Type B pancreatic cell (in vitro differentiated cells): ENCODE measurements around the gene CEACAM4. TPM values are rescaled to one million over a fixed set of nuclear protein-coding genes. Genes with fewer than 3 reads are reported as not detected.
A peak's percentile ranks its signal among the peaks of the same experiment; 100 is the strongest.

ENCODE experiments used
- DNase-seq: peaks from one replicate; pipeline ENCODE4 v3.0.0; 2021; ENCODE audit warnings: mixed read lengths; ENCODE audit not compliant: unreplicated experiment; ENCODE audit errors: extremely low spot score
- H3K27ac Mint-ChIP-seq: 2 replicates; pipeline ENCODE4 v1.8.0; 2021; ENCODE audit warnings: mild to moderate bottlenecking, mixed read lengths
- H3K27me3 Mint-ChIP-seq: 2 replicates; pipeline ENCODE4 v1.8.0; 2021; ENCODE audit warnings: mixed read lengths
- H3K36me3 Mint-ChIP-seq: 2 replicates; pipeline ENCODE4 v1.8.0; 2021; ENCODE audit warnings: mixed read lengths
- H3K4me1 Mint-ChIP-seq: one replicate; pipeline ENCODE4 v1.8.0; 2021; ENCODE audit warnings: mixed read lengths; ENCODE audit not compliant: unreplicated experiment
- H3K4me3 Mint-ChIP-seq: 2 replicates; pipeline ENCODE4 v1.8.0; 2021; ENCODE audit warnings: mild to moderate bottlenecking, mixed read lengths
- H3K9me3 Mint-ChIP-seq: 2 replicates; pipeline ENCODE4 v1.8.0; 2021; ENCODE audit warnings: mixed read lengths
- total RNA-seq: library from RNA; stranded (reverse); gene quantifications from 2 replicates; pipeline ENCODE4 v1.2.1, GENCODE V29; 2021; ENCODE audit warnings: low replicate concordance
- TF ChIP-seq, protein P1 (sequence below): fragments of 200-600 bp; sonication (generic); conservative IDR thresholded peaks from 2 replicates; pipeline ENCODE4 v1.5.0; 2021; ENCODE audit warnings: antibody characterized with exemption, mild to moderate bottlenecking

The CEACAM4 gene
- total RNA-seq, 1 donor from 2014 or later, result not detected

DNA sequence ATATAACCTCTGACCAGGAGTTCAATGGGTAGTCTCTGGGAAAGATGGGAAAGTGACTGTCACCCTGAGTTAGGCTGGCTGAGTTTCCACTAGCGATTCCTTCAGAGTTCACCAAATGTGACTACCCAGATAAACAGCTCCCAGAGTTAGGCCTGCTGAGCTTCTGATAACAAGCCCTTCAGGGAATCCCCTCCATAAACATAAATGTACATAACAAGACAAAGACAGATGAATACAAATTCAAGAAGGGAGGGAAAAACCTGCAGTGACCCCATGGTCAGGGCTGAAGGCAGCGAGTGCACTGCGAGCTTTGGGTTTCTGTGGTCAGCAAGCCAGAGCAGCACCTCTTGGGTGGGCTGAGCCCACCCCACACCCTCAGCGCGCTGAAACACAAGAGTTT is 25.4 kb upstream of the CEACAM4 start:
- no peak for DNase-seq
- Mint-ChIP-seq H3K4me1 (no peaks in the 10 kb centered on the region), H3K4me3 (no peak overlapping the region), H3K27ac (no peak overlapping the region), H3K27me3 (no peaks in the 10 kb centered on the region), H3K36me3 (no peaks in the 10 kb centered on the region), H3K9me3 (peaks cover 5% of the 10 kb centered on the region)
- TF ChIP-seq, protein P1, sequence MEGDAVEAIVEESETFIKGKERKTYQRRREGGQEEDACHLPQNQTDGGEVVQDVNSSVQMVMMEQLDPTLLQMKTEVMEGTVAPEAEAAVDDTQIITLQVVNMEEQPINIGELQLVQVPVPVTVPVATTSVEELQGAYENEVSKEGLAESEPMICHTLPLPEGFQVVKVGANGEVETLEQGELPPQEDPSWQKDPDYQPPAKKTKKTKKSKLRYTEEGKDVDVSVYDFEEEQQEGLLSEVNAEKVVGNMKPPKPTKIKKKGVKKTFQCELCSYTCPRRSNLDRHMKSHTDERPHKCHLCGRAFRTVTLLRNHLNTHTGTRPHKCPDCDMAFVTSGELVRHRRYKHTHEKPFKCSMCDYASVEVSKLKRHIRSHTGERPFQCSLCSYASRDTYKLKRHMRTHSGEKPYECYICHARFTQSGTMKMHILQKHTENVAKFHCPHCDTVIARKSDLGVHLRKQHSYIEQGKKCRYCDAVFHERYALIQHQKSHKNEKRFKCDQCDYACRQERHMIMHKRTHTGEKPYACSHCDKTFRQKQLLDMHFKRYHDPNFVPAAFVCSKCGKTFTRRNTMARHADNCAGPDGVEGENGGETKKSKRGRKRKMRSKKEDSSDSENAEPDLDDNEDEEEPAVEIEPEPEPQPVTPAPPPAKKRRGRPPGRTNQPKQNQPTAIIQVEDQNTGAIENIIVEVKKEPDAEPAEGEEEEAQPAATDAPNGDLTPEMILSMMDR, result no peak

DNA sequence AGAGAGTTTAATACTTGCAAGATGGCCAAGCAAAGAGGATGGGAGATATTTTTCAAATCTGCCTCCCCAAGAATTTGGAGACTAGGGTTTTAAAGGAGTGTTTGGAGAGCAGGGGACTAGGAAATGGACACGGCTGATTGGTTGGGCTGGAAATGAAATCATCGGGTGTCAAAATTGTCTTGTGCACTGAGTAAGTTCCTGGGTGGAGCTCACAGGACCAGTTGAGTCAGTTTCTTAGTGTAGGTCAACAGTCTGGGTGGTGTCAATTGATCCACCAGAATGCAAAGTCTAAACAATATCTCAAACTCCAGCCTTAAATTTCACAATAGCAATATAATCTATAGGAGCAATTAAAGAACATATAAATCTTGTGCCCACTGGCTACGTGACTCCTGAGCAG is 23.0 kb upstream of the CEACAM4 start:
- H3K9me3 Mint-ChIP-seq, result peaks cover 5% of the 10 kb centered on the region
- no peaks in the 10 kb centered on the region for H3K27me3 Mint-ChIP-seq
- no peak for DNase-seq
- H3K4me3 Mint-ChIP-seq, result no peak overlapping the region
- TF ChIP-seq, protein P1, result no peak
- H3K36me3 Mint-ChIP-seq, result no peaks in the 10 kb centered on the region
- H3K27ac Mint-ChIP-seq, result no peak overlapping the region
- H3K4me1 Mint-ChIP-seq, result no peaks in the 10 kb centered on the region

DNA sequence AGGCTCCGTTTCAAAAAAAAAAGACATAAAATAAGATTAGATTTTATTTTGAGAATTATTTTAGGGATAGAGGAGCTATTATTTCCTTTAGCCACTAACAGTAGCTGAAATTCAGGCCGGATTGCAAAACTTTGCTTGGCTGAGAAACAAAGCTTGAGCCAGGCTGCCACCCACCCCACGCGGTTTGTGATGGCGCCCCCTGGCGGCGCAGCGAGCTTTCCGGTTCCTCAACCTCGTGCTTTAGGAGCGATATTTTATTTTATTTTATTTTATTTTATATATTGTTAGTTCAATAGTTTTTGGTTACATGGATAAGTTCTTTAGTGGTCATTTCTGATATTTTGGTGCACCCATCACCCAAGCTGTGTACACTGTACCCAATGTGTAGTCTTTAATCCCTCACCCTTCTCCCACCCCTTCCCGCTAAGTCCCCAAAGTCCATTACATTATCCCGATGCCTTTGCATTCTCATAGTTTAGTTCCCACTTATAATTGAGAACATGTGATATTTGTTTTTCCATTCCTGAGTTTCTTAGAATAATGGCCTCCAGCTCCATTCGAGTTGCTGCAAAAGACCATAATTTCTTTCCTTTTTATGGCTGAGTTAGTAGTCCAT is 19.8 kb upstream of the CEACAM4 start:
- H3K9me3 Mint-ChIP-seq, result peaks cover 9% of the 10 kb centered on the region
- no peak for DNase-seq
- H3K36me3 Mint-ChIP-seq, result no peaks in the 10 kb centered on the region
- no peak overlapping the region for H3K27ac Mint-ChIP-seq
- H3K27me3 Mint-ChIP-seq, result no peaks in the 10 kb centered on the region
- TF ChIP-seq, protein P1, result peak; percentile 52
- H3K4me3 Mint-ChIP-seq, result no peak overlapping the region
- H3K4me1 Mint-ChIP-seq, result no peaks in the 10 kb centered on the region

DNA sequence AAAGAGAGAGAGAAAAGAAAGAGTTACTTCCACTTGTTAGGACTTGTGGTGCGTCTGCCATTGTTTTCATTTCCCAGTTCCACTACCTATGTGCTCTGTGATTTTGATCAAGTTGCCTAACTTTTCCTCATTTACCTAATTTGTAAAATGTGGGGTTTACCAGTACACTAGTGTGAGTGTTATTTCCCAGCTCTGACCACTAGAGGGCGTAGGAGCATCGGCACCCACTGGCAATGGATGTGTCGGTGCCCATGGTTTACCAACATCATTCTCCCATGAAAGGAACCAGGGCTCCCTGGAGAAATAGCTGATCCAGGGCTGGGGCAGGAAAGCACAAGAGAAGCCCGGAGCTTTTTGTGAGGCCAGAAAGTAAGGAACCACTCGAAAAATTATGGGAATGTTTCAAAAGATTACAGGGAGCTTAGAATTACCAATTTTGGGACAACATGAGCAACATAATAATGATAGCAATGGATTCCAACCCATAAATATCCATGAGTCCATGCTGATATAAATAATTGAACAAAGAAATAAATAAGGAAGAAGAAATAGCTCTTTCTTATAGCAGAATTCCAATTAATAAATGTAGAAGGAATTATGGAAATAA is 15.1 kb upstream of the CEACAM4 start:
- H3K9me3 Mint-ChIP-seq, result peaks cover 5% of the 10 kb centered on the region
- H3K4me1 Mint-ChIP-seq, result no peaks in the 10 kb centered on the region
- peak; percentile 40 for DNase-seq

DNA sequence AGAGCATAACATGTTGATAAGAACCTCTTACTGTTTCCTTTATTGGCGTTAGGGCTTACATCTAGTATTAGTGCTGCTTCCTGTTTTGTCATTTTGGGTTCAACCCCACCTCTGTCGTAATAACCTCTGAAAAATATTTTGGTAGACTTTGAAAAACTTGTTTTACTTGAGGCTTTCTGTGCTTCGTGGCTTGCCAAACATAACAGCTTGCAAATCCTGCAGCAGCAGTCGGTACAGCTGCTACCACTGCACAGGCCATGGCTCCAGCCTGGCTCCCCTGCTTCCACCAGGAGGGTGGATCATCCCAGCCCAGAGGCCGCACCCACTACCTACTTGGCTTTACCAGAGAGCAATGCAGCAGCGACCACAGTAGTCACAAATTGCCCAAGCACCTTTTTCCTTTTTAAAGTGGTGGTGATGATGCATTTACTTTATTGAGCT is 11.8 kb upstream of the CEACAM4 start:
- Mint-ChIP-seq H3K4me1 (no peaks in the 10 kb centered on the region), H3K27me3 (no peaks in the 10 kb centered on the region), H3K9me3 (peaks cover 5% of the 10 kb centered on the region), H3K4me3 (no peak overlapping the region), H3K27ac (no peak overlapping the region), H3K36me3 (no peaks in the 10 kb centered on the region)
- peak; percentile 39 for DNase-seq
- TF ChIP-seq, protein P1, result no peak

More for the DNA sequence above, 15.1 kb upstream of the CEACAM4 start:
- Mint-ChIP-seq H3K36me3 (no peaks in the 10 kb centered on the region), H3K4me3 (no peak overlapping the region), H3K27ac (no peak overlapping the region), H3K27me3 (no peaks in the 10 kb centered on the region)
- TF ChIP-seq, protein P1, result peak; percentile 77
